GDM1 (cell line): ENCODE measurements around the gene CFAP54.
"Not testable (repeated sequence)": the region's sequence is repeated elsewhere in the genome, so short reads cannot be mapped to it uniquely, and the experiment has no call there.

Source experiments
- DNase-seq: peaks from one replicate; lab custom pipeline; 2025; lab: John Stamatoyannopoulos, UW

Gene CFAP54

GRCh38 chr12:96513681-96514080 lies 24.3 kb downstream of the CFAP54 start:
- no peak for DNase-seq

GRCh38 chr12:96514328-96514727 lies 25.0 kb downstream of the CFAP54 start:
- no peak for DNase-seq

GRCh38 chr12:96516472-96517430 lies 27.4 kb downstream of the CFAP54 start:
- DNase-seq, result peak; percentile 34

- DNase-seq, result no peak
These were observed 31.4 kb downstream of the CFAP54 start for GRCh38 chr12:96520767-96521166.

GRCh38 chr12:96521895-96522682 lies 32.7 kb downstream of the CFAP54 start:
- DNase-seq, result no peak

GRCh38 chr12:96522690-96523089 lies 33.3 kb downstream of the CFAP54 start:
- DNase-seq, result no peak

- DNase-seq, result no peak
These were observed 36.7 kb downstream of the CFAP54 start for GRCh38 chr12:96526110-96526509.

GRCh38 chr12:96529912-96530311 lies 40.5 kb downstream of the CFAP54 start:
- DNase-seq, result no peak

- no peak for DNase-seq
These were observed 45.0 kb downstream of the CFAP54 start for GRCh38 chr12:96534339-96534738.

- no peak for DNase-seq
These were observed 59.0 kb downstream of the CFAP54 start for GRCh38 chr12:96548384-96548783.

- no peak for DNase-seq
These were observed 60.0 kb downstream of the CFAP54 start for GRCh38 chr12:96549341-96549740.

GRCh38 chr12:96570579-96570978 lies 81.2 kb downstream of the CFAP54 start:
- DNase-seq, result no peak

- no peak for DNase-seq
These were observed 81.9 kb downstream of the CFAP54 start for GRCh38 chr12:96571101-96571862.

- DNase-seq, result peak; percentile 2
These were observed 89.2 kb downstream of the CFAP54 start for GRCh38 chr12:96578526-96579125.

GRCh38 chr12:96585977-96586376 lies 96.6 kb downstream of the CFAP54 start:
- no peak for DNase-seq

GRCh38 chr12:96587691-96588090 lies 98.3 kb downstream of the CFAP54 start:
- DNase-seq, result no peak

- DNase-seq, result no peak
These were observed 101.6 kb downstream of the CFAP54 start for GRCh38 chr12:96590970-96591369.

- DNase-seq, result not testable (repeated sequence)
These were observed 115.0 kb downstream of the CFAP54 start for GRCh38 chr12:96604374-96604773.

- no peak for DNase-seq
These were observed 116.3 kb downstream of the CFAP54 start for GRCh38 chr12:96605684-96606083.

- DNase-seq, result no peak
These were observed 116.8 kb downstream of the CFAP54 start for GRCh38 chr12:96606134-96606533.

- DNase-seq, result no peak
These were observed 117.3 kb downstream of the CFAP54 start for GRCh38 chr12:96606644-96607043.

GRCh38 chr12:96617178-96617577 lies 127.8 kb downstream of the CFAP54 start:
- DNase-seq, result no peak
